Lower lobe of right lung (tissue), 2 donors: ENCODE results near the gene FSTL4. TPM values are rescaled to one million over a fixed set of nuclear protein-coding genes. Genes with fewer than 3 reads are reported as not detected.

Experiments used
- ATAC-seq, 2 donors: fragments of 200-7000 bp; cut with Tn5 transposase; one replicate each; pipeline ENCODE4 v1.9.1; 2020 to 2022; ENCODE audit warnings: mild to moderate bottlenecking in 2 of 2, moderate library complexity in 2 of 2
- DNase-seq: peaks from one replicate; pipeline ENCODE4 v3.0.0-alpha.2; 2020
- H3K27ac ChIP-seq: fragments of 200-600 bp; one replicate; pipeline ENCODE4 v1.8.0; 2022
- H3K27me3 ChIP-seq: fragments of 200-600 bp; one replicate; pipeline ENCODE4 v1.8.0; 2022; ENCODE audit warnings: low read depth
- H3K36me3 ChIP-seq: fragments of 200-600 bp; one replicate; pipeline ENCODE4 v1.8.0; 2022; ENCODE audit warnings: mild to moderate bottlenecking
- H3K4me1 ChIP-seq: fragments of 200-600 bp; one replicate; pipeline ENCODE4 v1.8.0; 2022
- H3K4me3 ChIP-seq: fragments of 200-600 bp; one replicate; pipeline ENCODE4 v1.8.0; 2022; ENCODE audit warnings: mild to moderate bottlenecking
- H3K9me3 ChIP-seq: fragments of 200-600 bp; one replicate; pipeline ENCODE4 v1.8.0; 2022
- intact Hi-C: fragments of 100-400 bp; cut with DNase I; formaldehyde crosslinking; loops from one replicate; pipeline ENCODE4 v1.11.0; 2022
- total RNA-seq: library from RNA; stranded (reverse); fragmentation: NEBNext Ultra II Directional; extraction: Animal tissue kit (Norgen Biotek cat#: 25700); gene quantifications from one replicate; pipeline ENCODE4 v1.2.1, GENCODE V29; 2021
- TF ChIP-seq, protein P1 (sequence below): fragments of 200-600 bp; IDR thresholded peaks from one replicate; pipeline ENCODE4 v1.8.0; 2022; ENCODE audit warnings: antibody characterized with exemption, mild to moderate bottlenecking
- donor health status: DM: no; HTN: yes; CAD: no; lungs with severe emphysema.

FSTL4 gene
- total RNA-seq, 1 donor from 2014 or later: 1.9 TPM

DNA sequence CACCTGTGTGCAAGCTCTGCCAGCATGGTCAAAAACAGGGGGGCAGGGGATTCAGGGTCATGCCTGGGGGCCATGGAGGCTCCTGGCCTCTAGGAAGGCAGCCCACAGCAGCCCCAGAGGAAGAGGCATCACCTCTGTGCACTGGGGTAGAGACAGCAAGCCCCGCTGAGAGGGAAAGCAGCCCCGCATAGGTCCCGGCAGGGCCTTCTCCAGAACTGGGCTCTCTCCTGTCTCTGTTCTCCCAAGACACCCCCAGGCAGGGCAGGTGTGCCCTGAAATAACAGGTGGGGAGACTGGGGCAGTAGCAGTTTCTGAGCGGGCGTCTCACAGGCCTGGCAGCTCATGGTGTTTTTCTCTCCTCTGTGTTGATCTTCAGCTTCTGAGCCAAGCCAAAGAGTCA, 281.4 kb downstream of the FSTL4 start:
- DNase-seq (no peak), ATAC-seq (no peak)
- no peak overlapping the region for H3K4me3 ChIP-seq
- TF ChIP-seq, protein P1, sequence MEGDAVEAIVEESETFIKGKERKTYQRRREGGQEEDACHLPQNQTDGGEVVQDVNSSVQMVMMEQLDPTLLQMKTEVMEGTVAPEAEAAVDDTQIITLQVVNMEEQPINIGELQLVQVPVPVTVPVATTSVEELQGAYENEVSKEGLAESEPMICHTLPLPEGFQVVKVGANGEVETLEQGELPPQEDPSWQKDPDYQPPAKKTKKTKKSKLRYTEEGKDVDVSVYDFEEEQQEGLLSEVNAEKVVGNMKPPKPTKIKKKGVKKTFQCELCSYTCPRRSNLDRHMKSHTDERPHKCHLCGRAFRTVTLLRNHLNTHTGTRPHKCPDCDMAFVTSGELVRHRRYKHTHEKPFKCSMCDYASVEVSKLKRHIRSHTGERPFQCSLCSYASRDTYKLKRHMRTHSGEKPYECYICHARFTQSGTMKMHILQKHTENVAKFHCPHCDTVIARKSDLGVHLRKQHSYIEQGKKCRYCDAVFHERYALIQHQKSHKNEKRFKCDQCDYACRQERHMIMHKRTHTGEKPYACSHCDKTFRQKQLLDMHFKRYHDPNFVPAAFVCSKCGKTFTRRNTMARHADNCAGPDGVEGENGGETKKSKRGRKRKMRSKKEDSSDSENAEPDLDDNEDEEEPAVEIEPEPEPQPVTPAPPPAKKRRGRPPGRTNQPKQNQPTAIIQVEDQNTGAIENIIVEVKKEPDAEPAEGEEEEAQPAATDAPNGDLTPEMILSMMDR: no peak
- no peaks in the 10 kb centered on the region for H3K36me3 ChIP-seq
- no peak overlapping the region for H3K27ac ChIP-seq
- no peaks in the 10 kb centered on the region for H3K9me3 ChIP-seq
- intact Hi-C loops: no loop called here
- no peaks in the 10 kb centered on the region for H3K4me1 ChIP-seq
- H3K27me3 ChIP-seq: no peaks in the 10 kb centered on the region

DNA sequence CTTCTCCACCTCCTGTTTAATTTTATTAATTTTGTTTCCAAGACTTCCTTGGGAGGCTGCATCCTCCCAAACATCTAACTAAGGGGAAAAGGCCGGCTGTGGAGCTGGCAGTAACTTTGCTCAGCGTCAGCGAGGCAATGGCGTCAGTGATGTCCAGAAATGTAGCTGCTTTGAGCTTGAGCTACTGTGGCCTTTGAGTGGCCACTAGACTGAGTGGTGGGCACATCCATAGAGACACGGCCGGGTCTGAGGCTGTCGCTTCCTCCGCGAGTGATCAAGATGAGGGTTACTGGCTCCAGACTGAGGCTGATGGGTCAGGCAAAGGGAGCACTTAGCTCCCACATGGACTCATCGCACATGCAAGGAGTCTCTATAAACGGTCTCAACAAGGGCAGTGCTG, 283.5 kb downstream of the FSTL4 start:
- Histone ChIP-seq H3K4me3 (no peak overlapping the region), H3K9me3 (no peaks in the 10 kb centered on the region), H3K27ac (no peak overlapping the region), H3K36me3 (no peaks in the 10 kb centered on the region), H3K4me1 (no peaks in the 10 kb centered on the region), H3K27me3 (no peaks in the 10 kb centered on the region)
- ATAC-seq: no peak
- TF ChIP-seq, protein P1: no peak
- intact Hi-C loops: no loop called here
- no peak for DNase-seq

DNA sequence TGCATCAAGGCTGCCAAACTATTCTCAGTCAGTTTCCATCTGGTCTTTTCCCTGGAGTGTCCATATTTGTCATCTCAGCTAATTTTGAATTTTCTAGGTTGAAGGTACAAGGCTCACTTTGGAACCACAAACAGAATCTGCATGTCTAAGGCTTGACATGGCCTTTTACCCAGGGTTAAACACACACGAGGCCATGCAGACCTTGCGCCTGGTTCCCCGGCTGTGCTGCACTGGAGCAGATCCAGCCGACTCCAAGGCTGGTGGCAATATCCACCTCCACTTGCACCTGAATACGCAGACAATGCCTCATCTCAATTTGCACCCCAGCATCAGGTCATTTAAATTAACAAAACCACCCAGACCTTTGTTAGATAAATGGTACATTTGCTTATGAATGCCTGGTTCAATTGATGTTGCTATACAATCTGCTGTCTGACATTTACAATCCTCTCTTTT, 284.4 kb downstream of the FSTL4 start:
- DNase-seq (no peak), ATAC-seq (no peak)
- H3K4me3 ChIP-seq: no peak overlapping the region
- H3K4me1 ChIP-seq: no peaks in the 10 kb centered on the region
- intact Hi-C loops: no loop called here
- no peaks in the 10 kb centered on the region for H3K9me3 ChIP-seq
- no peak overlapping the region for H3K27ac ChIP-seq
- H3K27me3 ChIP-seq: no peaks in the 10 kb centered on the region
- TF ChIP-seq, protein P1: no peak
- no peaks in the 10 kb centered on the region for H3K36me3 ChIP-seq

DNA sequence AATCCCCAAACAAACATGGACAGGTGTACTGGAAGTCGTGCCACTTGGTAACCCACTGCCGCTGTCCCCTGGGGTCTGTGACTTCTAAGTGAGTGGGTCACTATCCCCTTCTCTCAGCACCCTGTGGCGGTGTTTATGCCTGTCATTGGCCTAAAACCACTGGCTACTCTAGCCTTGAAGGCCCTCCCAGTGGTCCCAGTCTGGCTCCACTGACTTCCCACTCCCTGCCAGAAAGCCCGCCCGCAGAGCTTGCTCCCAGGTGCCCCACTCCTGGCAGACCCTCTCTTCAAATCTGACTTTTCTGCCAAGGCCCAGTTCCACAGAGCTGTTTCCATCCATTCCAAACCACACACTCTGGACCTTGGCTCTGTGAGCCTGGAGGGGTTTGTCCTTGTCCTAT, 286.0 kb downstream of the FSTL4 start:
- DNase-seq: no peak

DNA sequence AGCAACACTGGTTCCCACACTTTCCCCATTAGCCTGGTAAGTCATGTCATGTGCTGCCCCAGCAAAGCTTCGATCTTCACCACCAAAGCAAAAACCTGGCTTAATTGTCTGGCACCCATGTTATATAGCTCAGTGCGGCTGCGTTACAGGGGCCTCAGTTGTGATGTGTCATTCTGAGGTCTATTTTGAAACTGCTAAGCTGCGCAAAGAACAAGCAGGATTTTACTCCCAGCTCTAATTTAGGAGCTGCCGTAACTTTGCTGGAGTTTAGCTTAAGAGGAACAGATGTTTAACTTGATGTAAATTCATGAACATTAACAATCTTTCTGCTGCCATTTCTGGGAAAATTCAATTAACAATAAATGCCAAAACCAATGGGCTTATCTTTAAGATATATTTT, 286.5 kb downstream of the FSTL4 start:
- intact Hi-C loops: no loop called here
- no peak for DNase-seq
- H3K4me1 ChIP-seq: no peaks in the 10 kb centered on the region
- H3K9me3 ChIP-seq: no peaks in the 10 kb centered on the region
- no peak overlapping the region for H3K4me3 ChIP-seq
- no peaks in the 10 kb centered on the region for H3K36me3 ChIP-seq
- no peak for ATAC-seq
- no peaks in the 10 kb centered on the region for H3K27me3 ChIP-seq
- no peak overlapping the region for H3K27ac ChIP-seq
- TF ChIP-seq, protein P1: no peak

More for the DNA sequence above, 286.0 kb downstream of the FSTL4 start:
- H3K4me1 ChIP-seq: no peaks in the 10 kb centered on the region
- TF ChIP-seq, protein P1: no peak
- no peaks in the 10 kb centered on the region for H3K9me3 ChIP-seq
- intact Hi-C loops: no loop called here
- no peak for ATAC-seq
- no peak overlapping the region for H3K27ac ChIP-seq
- H3K27me3 ChIP-seq: no peaks in the 10 kb centered on the region
- H3K36me3 ChIP-seq: no peaks in the 10 kb centered on the region
- H3K4me3 ChIP-seq: no peak overlapping the region

DNA sequence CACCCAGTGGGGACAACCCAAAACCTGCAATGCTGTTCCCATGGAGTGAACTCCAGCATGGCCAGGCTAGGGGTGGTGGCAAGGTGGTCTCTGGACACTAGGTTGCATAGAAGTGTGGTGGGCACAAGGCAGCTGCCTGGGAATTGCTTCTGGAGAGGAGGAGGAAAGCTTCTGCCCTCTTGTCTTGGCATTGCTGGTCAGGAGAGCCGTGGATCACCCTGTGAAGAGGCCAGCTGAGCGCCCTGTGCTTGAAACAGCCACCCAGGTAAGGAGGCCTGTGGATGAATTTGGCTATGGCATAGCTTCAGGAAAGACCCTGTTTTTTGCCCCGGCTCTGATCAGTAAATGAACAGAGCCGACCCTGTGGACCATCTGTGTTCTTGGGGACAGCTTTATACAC, 287.4 kb downstream of the FSTL4 start:
- H3K4me3 ChIP-seq: no peak overlapping the region
- H3K27ac ChIP-seq: no peak overlapping the region
- no peak for DNase-seq
- no peaks in the 10 kb centered on the region for H3K36me3 ChIP-seq
- no peak for ATAC-seq
- no peaks in the 10 kb centered on the region for H3K4me1 ChIP-seq
- H3K9me3 ChIP-seq: no peaks in the 10 kb centered on the region
- no peaks in the 10 kb centered on the region for H3K27me3 ChIP-seq
- intact Hi-C loops: no loop called here
- TF ChIP-seq, protein P1: no peak
